ENCODE results near the gene TEN1.
"Not testable (repeated sequence)": the region's sequence is repeated elsewhere in the genome, so short reads cannot be mapped to it uniquely, and the experiment has no call there.

Gene TEN1

GRCh38 chr17:75970011-75970523, 9.0 kb upstream of the TEN1 start:
- no peak overlapping the region for H3K9ac ChIP-seq (ENCODE audit: low read length)
- no peaks in the 10 kb centered on the region for H3K9me3 ChIP-seq (ENCODE audit: insufficient read depth, low read length)
- no peak overlapping the region for H3K4me2 ChIP-seq (ENCODE audit: low read depth, low read length, poor library complexity, severe bottlenecking)
- H3K36me3 ChIP-seq (ENCODE audit: low read length) = no peaks in the 10 kb centered on the region
- no peak overlapping the region for H2AFZ ChIP-seq (ENCODE audit: low read depth, low read length, severe bottlenecking)
- peaks cover 8% of the 10 kb centered on the region; the same call in 1 of the 2 replicates for H3F3A ChIP-seq (ENCODE audit: insufficient read depth)
- TF ChIP-seq CTCF (IDR thresholded peaks at IDR 0.05; ENCODE audit: insufficient read depth, low read length, poor library complexity, severe bottlenecking) = no peak
- TF ChIP-seq EZH2phosphoT487 (conservative IDR thresholded peaks at IDR 0.05; ENCODE audit: low read length) = no peak
- no peak overlapping the region for H3K27ac ChIP-seq (ENCODE audit: low read depth, low read length)
- no peaks in the 10 kb centered on the region for H3K27me3 ChIP-seq (ENCODE audit: low read length)
- H4K20me1 ChIP-seq (ENCODE audit: low read depth, low read length) = no peaks in the 10 kb centered on the region
- no peaks in the 10 kb centered on the region for H3K9me2 ChIP-seq (replicated peaks; ENCODE audit: insufficient read depth, low read length)
- H3K4me3 ChIP-seq (ENCODE audit: insufficient read depth, low read length, poor library complexity, severe bottlenecking) = no peak overlapping the region
- no peaks in the 10 kb centered on the region for H3K79me2 ChIP-seq (ENCODE audit: insufficient read depth, low read length)

GRCh38 chr17:75970626-75971025, 8.4 kb upstream of the TEN1 start:
- H3K4me2 ChIP-seq (ENCODE audit: low read depth, low read length, poor library complexity, severe bottlenecking) = no peak overlapping the region
- no peak overlapping the region for H2AFZ ChIP-seq (ENCODE audit: low read depth, low read length, severe bottlenecking)
- H3K4me3 ChIP-seq (ENCODE audit: insufficient read depth, low read length, poor library complexity, severe bottlenecking) = no peak overlapping the region
- no peaks in the 10 kb centered on the region for H3K79me2 ChIP-seq (ENCODE audit: insufficient read depth, low read length)
- H4K20me1 ChIP-seq (ENCODE audit: low read depth, low read length) = no peaks in the 10 kb centered on the region
- H3F3A ChIP-seq (ENCODE audit: insufficient read depth) = peaks cover 8% of the 10 kb centered on the region; the same call in 1 of the 2 replicates
- no peak overlapping the region for H3K9ac ChIP-seq (ENCODE audit: low read length)
- H3K36me3 ChIP-seq (ENCODE audit: low read length) = no peaks in the 10 kb centered on the region
- H3K9me2 ChIP-seq (replicated peaks; ENCODE audit: insufficient read depth, low read length) = no peaks in the 10 kb centered on the region
- H3K27ac ChIP-seq (ENCODE audit: low read depth, low read length) = no peak overlapping the region
- no peaks in the 10 kb centered on the region for H3K9me3 ChIP-seq (ENCODE audit: insufficient read depth, low read length)
- H3K27me3 ChIP-seq (ENCODE audit: low read length) = no peaks in the 10 kb centered on the region
- no peak for TF ChIP-seq CTCF (IDR thresholded peaks at IDR 0.05; ENCODE audit: insufficient read depth, low read length, poor library complexity, severe bottlenecking)
- no peak for TF ChIP-seq EZH2phosphoT487 (conservative IDR thresholded peaks at IDR 0.05; ENCODE audit: low read length)

- not testable (repeated sequence) for H2AFZ ChIP-seq (ENCODE audit: low read depth, low read length, severe bottlenecking); H3K9me3 ChIP-seq (ENCODE audit: insufficient read depth, low read length); H3K4me2 ChIP-seq (ENCODE audit: low read depth, low read length, poor library complexity, severe bottlenecking); H3K4me3 ChIP-seq (ENCODE audit: insufficient read depth, low read length, poor library complexity, severe bottlenecking); H3K9me2 ChIP-seq (replicated peaks; ENCODE audit: insufficient read depth, low read length); H4K20me1 ChIP-seq (ENCODE audit: low read depth, low read length); H3K27ac ChIP-seq (ENCODE audit: low read depth, low read length); H3K79me2 ChIP-seq (ENCODE audit: insufficient read depth, low read length); H3K27me3 ChIP-seq (ENCODE audit: low read length); H3K9ac ChIP-seq (ENCODE audit: low read length); H3K36me3 ChIP-seq (ENCODE audit: low read length)
- 0 out of 2 replicates have a peak, but pooled peaks cover 13% of the 10 kb centered on the region for H3F3A ChIP-seq (ENCODE audit: insufficient read depth)
These were observed 3.9 kb upstream of the TEN1 start for GRCh38 chr17:75975187-75975586.

- H3K4me2 ChIP-seq (ENCODE audit: low read depth, low read length, poor library complexity, severe bottlenecking) = no peak overlapping the region
- no peak overlapping the region for H2AFZ ChIP-seq (ENCODE audit: low read depth, low read length, severe bottlenecking)
- no peaks in the 10 kb centered on the region for H3K36me3 ChIP-seq (ENCODE audit: low read length)
- no peaks in the 10 kb centered on the region for H3K9me3 ChIP-seq (ENCODE audit: insufficient read depth, low read length)
- no peak overlapping the region for H3K4me3 ChIP-seq (ENCODE audit: insufficient read depth, low read length, poor library complexity, severe bottlenecking)
- no peak overlapping the region for H3K9ac ChIP-seq (ENCODE audit: low read length)
- H3K27me3 ChIP-seq (ENCODE audit: low read length) = no peaks in the 10 kb centered on the region
- H3F3A ChIP-seq (ENCODE audit: insufficient read depth) = 0 out of 2 replicates have a peak, but pooled peaks cover 15% of the 10 kb centered on the region
- H4K20me1 ChIP-seq (ENCODE audit: low read depth, low read length) = no peaks in the 10 kb centered on the region
- TF ChIP-seq CTCF (IDR thresholded peaks at IDR 0.05; ENCODE audit: insufficient read depth, low read length, poor library complexity, severe bottlenecking) (no peak), EZH2phosphoT487 (conservative IDR thresholded peaks at IDR 0.05; ENCODE audit: low read length) (no peak)
- H3K79me2 ChIP-seq (ENCODE audit: insufficient read depth, low read length) = no peaks in the 10 kb centered on the region; the same call in 1 of the 2 replicates
- H3K9me2 ChIP-seq (replicated peaks; ENCODE audit: insufficient read depth, low read length) = no peaks in the 10 kb centered on the region
- H3K27ac ChIP-seq (ENCODE audit: low read depth, low read length) = no peak overlapping the region
These were observed 3.3 kb upstream of the TEN1 start for GRCh38 chr17:75975757-75976174.

Data from SU-DHL-6 (cell line).